GM18907 (cell line): ENCODE results near the gene C3.
"Not testable (repeated sequence)": the region's sequence is repeated elsewhere in the genome, so short reads cannot be mapped to it uniquely, and the experiment has no call there.

Experiments
- ATAC-seq: cut with Tn5 transposase; IDR thresholded peaks from one replicate; pipeline ENCODE4 v1.9.1; 2021; ENCODE audit warnings: mild to moderate bottlenecking, moderate library complexity; ENCODE audit not compliant: unreplicated experiment

C3 gene

GRCh38 chr19:6713773-6714692 is 6.4 kb downstream of the C3 start:
- ATAC-seq, result no peak

DNA sequence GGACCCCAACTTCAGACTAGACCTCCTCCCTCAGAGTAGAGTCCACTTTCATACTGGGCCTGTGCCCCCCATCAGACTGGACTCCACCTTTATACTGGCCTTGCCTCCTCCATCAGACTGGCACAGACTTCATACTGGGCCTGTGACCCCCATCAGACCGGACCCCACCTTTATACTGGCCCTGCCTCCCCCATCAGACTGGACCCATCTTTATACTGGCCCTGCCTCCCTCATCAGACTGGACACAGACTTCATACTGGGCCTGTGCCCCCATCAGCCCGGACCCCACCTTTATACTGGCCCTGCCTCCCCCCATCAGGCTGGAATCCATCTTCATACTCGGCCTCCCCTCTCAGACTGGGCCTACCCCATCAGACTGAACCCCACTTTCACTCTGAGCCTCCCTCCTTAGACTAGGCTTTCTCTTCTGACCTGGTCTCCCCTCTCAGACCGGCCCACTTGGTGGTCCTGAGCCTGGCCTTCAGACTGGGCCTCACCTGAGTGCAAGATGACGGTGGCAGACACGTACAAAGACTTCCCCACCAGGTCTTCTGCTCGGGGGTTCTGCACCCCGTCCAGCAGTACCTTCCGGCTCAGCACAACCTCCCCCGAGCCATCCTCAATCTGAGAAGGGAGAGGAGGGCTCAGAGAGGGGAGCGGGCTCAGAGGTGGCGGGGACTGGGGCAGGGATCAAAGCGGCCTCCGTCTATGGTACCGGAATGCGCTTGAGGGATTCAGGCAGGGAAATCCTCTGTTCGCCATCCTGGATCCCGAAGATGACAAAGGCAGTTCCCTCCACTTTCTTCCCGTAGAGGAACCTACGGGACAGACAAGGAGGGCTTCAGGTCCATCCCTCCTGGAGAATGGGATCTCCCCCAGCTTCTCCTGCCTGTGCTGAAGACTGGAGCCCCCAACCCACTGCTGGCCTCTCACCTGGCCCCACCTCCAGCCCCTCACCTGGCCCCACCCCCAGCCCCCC is 7.5 kb downstream of the C3 start:
- ATAC-seq, result no peak

GRCh38 chr19:6712231-6712630 is 8.2 kb downstream of the C3 start:
- ATAC-seq, result no peak

GRCh38 chr19:6711605-6712004 is 8.8 kb downstream of the C3 start:
- ATAC-seq, result no peak

GRCh38 chr19:6711078-6711361 is 9.4 kb downstream of the C3 start:
- no peak for ATAC-seq

GRCh38 chr19:6710273-6711077 is 10.0 kb downstream of the C3 start:
- no peak for ATAC-seq

GRCh38 chr19:6709549-6709948 is 10.9 kb downstream of the C3 start:
- no peak for ATAC-seq

- not testable (repeated sequence) for ATAC-seq
Measured at GRCh38 chr19:6708913-6709312, 11.5 kb downstream of the C3 start.

DNA sequence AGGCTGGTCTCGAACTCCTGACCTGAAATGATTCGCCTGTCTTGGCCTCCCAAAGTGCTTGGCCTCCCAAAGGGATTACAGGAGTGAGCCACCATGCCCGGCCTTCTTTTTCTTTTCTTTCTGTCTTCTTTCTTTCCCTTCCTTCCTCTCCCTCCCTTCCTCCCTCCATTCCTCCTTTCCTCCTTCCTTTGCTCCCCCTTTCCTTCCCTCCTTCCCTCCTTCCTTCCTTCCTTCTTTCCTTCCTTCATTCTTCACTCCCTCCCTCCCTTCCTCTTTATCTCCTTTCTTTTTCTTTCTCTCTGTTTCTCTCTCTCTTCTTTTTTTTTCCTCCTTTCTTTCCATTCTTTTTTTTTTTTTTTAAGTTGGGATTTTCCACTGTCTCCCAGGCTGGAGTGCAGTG is 12.1 kb downstream of the C3 start:
- no peak for ATAC-seq

GRCh38 chr19:6707658-6708018 is 12.8 kb downstream of the C3 start:
- no peak for ATAC-seq

DNA sequence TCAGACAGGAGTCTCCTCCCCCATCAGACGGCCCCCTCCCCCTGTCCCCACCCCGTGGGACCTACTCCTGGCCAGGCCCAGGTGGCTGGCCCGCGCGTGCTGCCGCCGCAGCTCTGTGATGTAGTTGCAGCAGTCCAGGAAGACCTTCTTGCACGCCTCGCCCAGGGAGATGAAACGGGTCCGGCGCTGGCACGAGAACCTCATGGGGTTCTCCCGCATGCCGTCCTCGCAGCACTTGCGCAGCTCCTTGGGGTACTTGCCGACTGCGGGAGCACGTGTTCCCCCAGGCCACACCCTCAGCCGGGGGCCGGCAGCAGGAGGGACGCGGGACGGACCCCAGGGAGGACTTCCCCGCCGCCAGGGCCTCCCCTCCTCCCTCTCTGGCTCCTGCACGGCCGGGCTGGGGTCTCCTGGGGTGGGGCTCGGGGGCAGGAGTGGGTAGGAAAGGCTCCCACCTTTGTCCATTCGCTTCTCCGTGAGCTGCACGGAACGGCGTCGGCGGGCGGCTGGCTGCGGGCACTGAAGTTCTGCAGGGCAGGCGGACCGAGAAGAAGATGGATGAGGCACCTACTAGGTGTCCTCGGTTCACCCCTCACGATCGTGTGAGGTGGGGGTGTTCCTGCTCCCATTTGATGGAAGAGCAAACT is 13.3 kb downstream of the C3 start:
- ATAC-seq, result no peak

DNA sequence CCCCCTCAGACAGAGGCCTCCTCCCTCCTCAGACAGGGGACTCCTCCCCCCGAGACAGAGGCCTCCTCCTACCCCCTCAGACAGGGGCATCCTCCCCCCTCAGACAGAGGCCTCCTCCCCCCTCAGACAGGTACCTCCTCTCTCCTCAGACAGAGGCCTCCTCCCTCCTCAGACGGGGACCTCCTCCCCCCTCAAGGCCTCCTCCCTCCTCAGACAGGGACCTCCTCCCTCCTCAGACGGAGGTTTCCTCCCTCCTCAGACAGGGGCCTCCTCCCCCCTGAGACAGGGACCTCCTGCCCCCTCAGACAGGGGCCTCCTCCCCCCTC is 13.9 kb downstream of the C3 start:
- ATAC-seq, result no peak

DNA sequence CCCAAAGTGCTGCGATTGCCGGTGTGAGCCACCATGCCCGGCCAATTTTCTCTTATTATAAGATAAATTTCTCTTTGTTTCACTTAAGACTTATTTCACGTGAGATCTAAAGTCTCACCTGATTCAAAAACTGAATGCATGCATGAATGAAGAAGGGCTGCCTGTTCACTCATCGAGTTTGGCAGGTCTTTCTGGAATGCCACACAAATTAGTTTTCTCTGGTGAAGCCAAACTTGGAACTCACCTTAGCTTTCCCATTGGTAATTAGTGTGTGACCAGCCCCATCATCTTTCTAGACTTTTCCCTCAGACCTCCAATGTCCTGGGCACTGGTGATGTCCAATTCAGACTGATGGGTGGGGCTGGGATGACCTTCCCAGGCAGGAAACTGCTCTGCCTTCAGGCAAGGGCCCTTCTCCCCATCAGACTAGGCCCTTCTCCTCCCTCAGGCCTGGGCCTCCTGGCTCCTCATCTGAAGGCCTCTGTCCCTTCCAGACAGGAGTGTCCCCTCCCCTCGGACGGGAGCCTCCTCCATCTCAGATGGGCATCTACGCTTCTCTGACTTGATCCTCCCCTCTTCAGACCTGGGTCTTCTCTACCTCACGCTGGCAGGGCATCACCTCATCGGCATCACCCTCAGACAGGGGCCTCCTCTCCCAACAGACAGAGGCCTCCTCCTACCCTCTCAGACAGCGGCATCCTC is 14.4 kb downstream of the C3 start:
- no peak for ATAC-seq

GRCh38 chr19:6700586-6701316 is 19.7 kb downstream of the C3 start:
- ATAC-seq, result no peak

DNA sequence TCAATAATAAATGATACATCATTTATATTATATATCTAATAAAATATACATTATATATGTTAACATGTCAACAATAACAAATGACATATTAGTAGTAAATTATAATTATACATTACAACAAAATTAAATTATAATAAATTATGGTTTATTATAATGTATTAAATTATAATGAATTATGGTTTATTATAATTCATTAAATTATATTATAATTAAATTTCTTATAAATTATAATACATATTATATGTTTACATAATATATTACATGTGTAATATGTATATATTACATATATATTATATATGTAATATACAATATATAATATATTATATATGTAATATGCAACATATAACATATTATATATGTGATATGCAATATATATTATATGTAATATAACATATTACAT is 20.5 kb downstream of the C3 start:
- ATAC-seq, result no peak

DNA sequence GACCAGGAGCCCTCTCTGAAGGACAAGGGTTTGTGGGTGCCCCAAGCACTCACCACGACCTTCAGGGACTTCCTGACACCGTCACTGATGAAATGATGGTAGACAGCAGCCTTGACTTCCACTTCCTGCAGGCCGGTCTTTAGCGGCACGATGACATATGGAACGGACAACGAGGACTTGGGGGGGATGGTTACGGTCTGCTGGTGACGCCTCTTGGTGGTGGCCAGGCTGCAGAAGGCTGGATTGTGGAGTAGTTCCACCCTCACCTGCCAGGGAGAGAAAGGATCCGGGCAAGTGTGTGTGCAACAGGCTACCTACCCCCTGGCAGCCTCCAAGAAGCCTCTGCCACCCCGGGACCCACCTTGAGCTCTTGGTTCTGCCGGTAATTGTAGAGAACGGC is 23.2 kb downstream of the C3 start:
- ATAC-seq, result no peak

DNA sequence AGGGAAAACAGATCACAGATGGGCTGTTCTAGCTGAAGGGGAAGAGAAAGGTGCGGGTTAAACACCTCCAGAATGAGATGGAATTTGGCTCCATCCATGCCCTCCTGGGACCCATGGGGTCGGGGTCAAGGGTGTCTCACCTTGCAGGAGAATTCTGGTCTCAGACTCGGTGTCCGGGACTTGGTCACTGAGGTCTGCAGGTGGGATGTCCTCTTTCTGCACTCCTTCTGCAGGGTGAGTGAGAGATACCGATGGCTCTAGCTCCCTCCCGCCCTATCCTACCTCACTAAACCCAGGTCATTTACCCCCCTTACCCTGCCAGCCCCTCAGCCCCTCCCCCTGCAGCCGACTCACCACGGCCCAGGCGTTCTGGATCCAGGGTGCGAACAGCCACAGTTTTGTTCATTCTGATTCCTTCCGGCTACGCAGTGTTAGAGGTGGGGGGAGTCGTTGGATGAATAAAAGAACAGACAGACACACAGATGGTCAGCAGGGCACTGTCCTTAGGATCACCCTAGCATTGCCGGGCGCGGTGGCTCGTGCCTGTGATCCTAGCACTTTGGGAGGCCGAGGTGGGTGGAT is 24.1 kb downstream of the C3 start:
- ATAC-seq, result no peak

DNA sequence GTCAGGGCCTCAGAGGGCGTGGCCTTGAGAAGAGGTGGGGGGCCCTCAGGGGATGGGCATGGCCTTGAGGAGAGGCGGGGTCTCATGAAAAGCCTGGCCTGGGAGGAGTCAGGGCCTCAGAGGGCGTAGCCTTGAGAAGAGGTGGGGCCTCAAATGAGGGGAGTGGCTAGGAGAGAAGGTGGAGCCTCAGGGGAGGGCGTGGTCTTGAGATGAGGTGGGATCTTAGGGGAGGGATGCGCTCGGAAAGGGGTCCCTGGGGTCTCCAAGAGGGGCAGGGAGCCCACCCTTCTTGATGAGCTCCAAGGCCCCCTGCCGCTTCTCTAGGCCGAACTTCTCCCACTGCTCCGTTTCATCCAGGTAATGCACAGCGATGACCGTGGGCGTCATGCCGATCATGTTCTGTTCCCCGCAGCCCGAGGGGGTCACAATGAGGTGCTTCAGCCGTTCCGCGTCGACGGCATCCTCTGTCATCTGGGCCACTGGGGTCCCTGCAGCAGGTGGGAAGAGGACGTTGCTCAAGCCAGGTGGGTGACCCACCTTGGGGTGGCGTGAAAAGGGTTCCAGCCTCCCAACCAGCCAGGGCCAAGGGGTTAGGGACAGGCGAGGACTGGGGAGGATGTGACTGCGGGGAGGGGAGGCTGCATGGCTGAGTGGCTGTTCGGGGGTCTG is 26.2 kb downstream of the C3 start:
- no peak for ATAC-seq

GRCh38 chr19:6693681-6694080 is 26.8 kb downstream of the C3 start:
- ATAC-seq, result no peak
